AG04450 (cell line): ENCODE data around the gene TNFRSF13B. TPM values are rescaled to one million over a fixed set of nuclear protein-coding genes. Genes with fewer than 3 reads are reported as not detected.
"Not testable (repeated sequence)": the region's sequence is repeated elsewhere in the genome, so short reads cannot be mapped to it uniquely, and the experiment has no call there.

Experiments
- CTCF ChIA-PET: fragments of 300-600, 350-600 bp; formaldehyde crosslinking; extraction: SDS; loops from one replicate; lab custom pipeline; 2022; ENCODE audit warnings: antibody characterized with exemption, inconsistent platforms; lab: Charles Lee
- POLR2A ChIA-PET: fragments of 350-600 bp; formaldehyde crosslinking; extraction: SDS; loops from one replicate; lab custom pipeline; 2021; ENCODE audit warnings: antibody characterized with exemption, inconsistent platforms; lab: Yijun Ruan, JAX
- DNase-seq: peaks from one replicate; pipeline ENCODE4 v3.0.0-alpha.2; 2011; ENCODE audit warnings: low read depth, low spot score
- H3K27ac ChIP-seq: one replicate; pipeline ENCODE4 v1.5.1; 2012; ENCODE audit warnings: low read depth, low read length, control low read depth
- H3K27me3 ChIP-seq: one replicate; pipeline ENCODE4 v1.6.0; 2012; ENCODE audit warnings: low read length; ENCODE audit not compliant: control insufficient read depth, insufficient read depth
- H3K4me3 ChIP-seq: 2 replicates; pipeline ENCODE4 v1.5.1; 2011; ENCODE audit warnings: mild to moderate bottlenecking, low read depth, low read length, control low read depth
- H3K9me3 ChIP-seq: 2 replicates; pipeline ENCODE4 v1.5.1; 2012; ENCODE audit warnings: low read length; ENCODE audit not compliant: control insufficient read depth, insufficient read depth
- polyA plus RNA-seq: library from polyadenylated mRNA; depleted of rRNA; stranded (reverse); fragments of >200 nt; gene quantifications from 2 replicates; pipeline ENCODE4 v1.2.3, GENCODE V29; 2011
- TF ChIP-seq, protein P1 (sequence below): IDR thresholded peaks from 2 replicates; pipeline ENCODE4 v1.5.1; 2011; ENCODE audit warnings: low read depth, low read length, control low read depth, inconsistent platforms

The TNFRSF13B gene
- polyA plus RNA-seq, 1 experiment = not detected

DNA sequence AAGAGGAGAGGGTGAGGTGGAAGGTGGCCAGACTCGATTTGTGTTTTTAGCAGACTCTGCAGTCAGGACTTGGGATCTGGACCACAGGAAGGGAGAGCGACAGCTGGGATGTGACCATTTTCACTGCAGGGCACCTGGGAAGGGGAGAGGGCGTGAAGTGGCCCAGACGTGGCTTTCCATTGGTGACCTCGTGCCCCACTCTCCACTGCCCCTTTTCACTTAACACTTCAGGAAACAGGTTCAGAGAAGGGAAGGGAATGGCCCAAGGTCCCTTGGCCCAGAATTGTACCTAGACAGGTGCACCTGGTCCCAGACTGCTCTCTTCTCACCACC lies 47.5 kb upstream of the TNFRSF13B start:
- H3K27ac ChIP-seq = no peak overlapping the region
- DNase-seq = no peak

DNA sequence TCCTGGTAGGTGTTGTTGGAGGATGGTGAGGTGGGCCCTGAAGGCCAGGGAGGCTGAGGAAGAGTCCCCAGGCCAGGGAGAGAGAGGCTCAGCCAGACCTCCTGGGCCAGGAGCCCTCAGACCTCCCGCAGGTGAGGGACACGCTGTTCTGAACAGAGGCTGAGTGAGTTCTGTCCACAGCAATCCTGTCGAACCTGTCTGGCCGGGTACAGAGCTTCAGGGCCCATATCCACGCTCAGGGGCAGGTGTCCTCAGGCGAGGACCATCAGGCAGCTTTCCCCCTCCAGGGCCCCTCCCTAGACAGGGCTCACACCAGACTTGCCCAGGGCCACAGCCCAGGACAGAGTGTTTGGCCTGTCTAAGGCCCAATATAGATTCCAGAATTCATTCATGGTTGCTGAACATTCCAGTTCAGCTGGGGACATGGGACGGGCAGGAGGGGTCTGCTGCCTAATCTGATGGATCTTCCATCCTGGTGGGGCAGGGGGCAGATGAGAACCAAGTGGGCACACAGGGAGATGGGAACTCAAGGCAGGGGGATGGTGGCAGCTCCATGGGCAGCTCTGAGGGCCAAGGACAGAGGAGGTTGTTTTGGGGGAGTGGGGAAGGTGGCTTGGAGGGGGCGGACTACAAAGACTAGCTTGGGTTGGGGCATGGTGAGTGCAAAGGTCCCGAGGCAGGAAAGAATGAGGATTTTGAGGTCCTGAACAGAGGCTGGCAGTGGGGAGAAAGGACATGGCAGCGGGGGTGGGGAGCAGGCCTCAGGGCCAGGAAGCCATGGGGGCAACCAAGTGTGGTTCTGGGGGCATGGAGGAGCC lies 46.9 kb upstream of the TNFRSF13B start:
- DNase-seq = no peak
- Histone ChIP-seq H3K27ac (no peak overlapping the region), H3K4me3 (no peak overlapping the region), H3K27me3 (no peaks in the 10 kb centered on the region), H3K9me3 (no peaks in the 10 kb centered on the region; the same call in 1 of the 2 replicates)
- ChIA-PET POLR2A (no interaction called here), CTCF (no interaction called here)
- TF ChIP-seq, protein P1, sequence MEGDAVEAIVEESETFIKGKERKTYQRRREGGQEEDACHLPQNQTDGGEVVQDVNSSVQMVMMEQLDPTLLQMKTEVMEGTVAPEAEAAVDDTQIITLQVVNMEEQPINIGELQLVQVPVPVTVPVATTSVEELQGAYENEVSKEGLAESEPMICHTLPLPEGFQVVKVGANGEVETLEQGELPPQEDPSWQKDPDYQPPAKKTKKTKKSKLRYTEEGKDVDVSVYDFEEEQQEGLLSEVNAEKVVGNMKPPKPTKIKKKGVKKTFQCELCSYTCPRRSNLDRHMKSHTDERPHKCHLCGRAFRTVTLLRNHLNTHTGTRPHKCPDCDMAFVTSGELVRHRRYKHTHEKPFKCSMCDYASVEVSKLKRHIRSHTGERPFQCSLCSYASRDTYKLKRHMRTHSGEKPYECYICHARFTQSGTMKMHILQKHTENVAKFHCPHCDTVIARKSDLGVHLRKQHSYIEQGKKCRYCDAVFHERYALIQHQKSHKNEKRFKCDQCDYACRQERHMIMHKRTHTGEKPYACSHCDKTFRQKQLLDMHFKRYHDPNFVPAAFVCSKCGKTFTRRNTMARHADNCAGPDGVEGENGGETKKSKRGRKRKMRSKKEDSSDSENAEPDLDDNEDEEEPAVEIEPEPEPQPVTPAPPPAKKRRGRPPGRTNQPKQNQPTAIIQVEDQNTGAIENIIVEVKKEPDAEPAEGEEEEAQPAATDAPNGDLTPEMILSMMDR = no peak

More for the DNA sequence above, 47.5 kb upstream of the TNFRSF13B start:
- no peaks in the 10 kb centered on the region; the same call in 1 of the 2 replicates for H3K9me3 ChIP-seq
- TF ChIP-seq, protein P1 = no peak
- ChIA-PET POLR2A (no interaction called here), CTCF (no interaction called here)
- H3K27me3 ChIP-seq = no peaks in the 10 kb centered on the region
- H3K4me3 ChIP-seq = no peak overlapping the region

DNA sequence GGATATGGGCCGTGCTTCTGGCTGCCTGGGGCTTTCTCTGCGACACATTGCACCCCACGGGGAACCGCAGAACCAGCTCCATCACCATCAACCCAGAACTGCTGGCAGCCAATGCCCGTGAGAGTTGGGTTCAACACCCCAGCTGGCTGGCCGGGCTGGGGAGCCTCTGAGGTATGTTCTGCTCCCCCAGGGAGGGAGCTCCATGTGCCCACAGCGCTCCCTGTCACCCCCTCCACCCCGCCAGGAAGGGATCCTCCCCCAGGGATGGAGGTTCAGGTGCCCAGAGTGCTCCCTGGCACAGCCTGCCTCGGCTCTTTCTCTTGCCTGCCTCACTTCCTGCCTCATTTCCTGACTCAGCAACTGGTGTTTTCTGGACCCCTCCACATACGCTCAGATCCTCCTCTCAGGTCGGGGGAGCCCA lies 46.1 kb upstream of the TNFRSF13B start:
- ChIA-PET POLR2A (no interaction called here), CTCF (no interaction called here)
- no peak for DNase-seq

DNA sequence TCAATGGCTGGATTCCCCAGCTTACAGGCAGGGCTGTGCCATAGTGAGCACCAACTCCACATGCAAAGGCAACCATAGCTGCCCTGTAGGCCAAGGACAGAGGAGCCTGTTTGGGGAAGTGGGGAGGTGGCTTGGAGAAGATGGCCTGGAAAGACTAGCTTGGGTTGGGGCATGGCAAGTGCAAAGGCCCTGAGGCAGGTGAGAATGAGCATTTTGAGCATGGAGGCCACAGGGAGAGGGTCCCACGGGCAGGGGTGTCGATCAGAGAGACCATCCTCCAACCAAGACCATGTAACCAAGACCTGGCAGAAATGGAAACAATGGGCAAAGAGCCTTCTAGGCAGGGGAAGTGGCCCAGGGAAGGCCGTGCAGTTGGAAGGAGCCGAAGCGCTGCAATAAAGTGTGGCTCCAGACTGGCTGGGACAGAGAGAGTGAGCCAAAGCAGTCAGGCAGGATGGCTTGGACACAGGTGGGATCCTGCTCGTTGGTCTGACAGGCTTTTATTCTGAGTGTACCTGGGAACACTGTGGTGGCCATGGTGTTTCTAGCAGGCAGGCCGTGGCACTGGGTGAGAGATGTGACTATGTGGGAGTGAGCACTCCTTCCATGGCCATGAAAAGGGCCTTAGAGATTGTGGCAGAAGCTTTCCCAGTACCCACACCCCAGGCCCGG lies 45.6 kb upstream of the TNFRSF13B start:
- Histone ChIP-seq H3K27me3 (no peaks in the 10 kb centered on the region), H3K4me3 (no peak overlapping the region), H3K27ac (no peak overlapping the region), H3K9me3 (no peaks in the 10 kb centered on the region; the same call in 1 of the 2 replicates)
- no peak for DNase-seq
- CTCF ChIA-PET = no interaction called here
- POLR2A ChIA-PET = no interaction called here
- TF ChIP-seq, protein P1 = no peak

More for the DNA sequence above, 46.1 kb upstream of the TNFRSF13B start:
- no peak overlapping the region for H3K4me3 ChIP-seq
- no peaks in the 10 kb centered on the region for H3K27me3 ChIP-seq
- TF ChIP-seq, protein P1 = no peak
- H3K9me3 ChIP-seq = no peaks in the 10 kb centered on the region; the same call in 1 of the 2 replicates
- no peak overlapping the region for H3K27ac ChIP-seq

DNA sequence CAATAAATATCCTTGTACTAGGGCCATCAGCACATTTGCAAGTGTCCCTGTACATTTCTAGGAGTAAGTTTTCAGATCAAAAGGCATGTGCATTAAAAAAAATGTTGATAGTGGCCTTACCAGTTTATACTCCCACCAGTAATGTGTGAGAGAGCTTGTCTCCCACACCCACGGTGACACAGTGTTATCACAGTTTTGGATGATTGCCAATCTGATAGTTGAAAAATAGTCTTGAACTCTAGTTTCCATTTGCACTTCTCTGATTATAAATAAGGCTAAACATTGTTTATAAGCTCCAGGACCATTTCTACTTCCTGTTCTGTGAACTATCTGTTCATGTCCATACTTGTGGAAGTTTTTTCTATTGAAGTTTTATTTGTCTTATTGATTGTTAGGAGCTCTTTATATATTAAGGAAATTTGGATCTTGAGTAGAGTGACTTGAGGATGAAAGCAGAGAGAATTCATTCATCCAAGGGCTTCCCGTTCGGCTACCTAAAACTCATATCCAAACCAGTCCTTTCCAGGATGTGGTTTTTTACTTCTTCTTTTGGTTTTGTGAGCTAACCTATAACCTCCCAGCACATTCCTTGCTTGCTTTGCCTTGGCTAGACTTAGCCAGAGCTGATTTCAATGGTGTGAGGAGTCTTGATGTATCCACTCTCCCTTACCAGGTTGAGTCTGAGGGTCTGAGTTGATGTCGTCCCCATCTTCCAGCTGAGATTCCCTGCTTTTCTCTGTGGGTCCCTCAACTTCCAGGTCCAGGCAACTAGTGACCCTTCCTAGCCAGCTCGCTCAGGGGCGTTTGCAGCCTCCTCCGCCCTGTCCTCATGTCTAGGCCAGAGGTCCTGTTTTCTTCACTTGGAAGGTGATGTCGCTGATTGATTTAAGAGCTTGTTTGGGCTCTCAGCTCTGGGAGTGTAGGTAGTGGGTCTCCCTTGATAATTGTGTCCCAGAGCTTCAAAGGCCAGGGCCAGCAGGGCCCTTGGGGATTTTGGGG lies 44.6 kb upstream of the TNFRSF13B start:
- DNase-seq, H3K27ac ChIP-seq, H3K4me3 ChIP-seq, POLR2A ChIA-PET, H3K9me3 ChIP-seq, H3K27me3 ChIP-seq: not testable (repeated sequence)
- CTCF ChIA-PET = interaction anchor here (1.4 kb wide), 1 partner anchor 125 kb away, joined by 5 read pairs; no protein-coding TSS in a partner anchor
